Ishikawa (cell line): ENCODE measurements around the gene PRSS53.

Experiments
- CEBPB ChIP-seq: IDR thresholded peaks from 2 replicates; pipeline ENCODE4 v1.6.1; 2012
- CREB1 ChIP-seq: IDR thresholded peaks from 2 replicates; pipeline ENCODE4 v1.6.1; 2012; ENCODE audit warnings: low read depth
- EP300 ChIP-seq: IDR thresholded peaks from 2 replicates; pipeline ENCODE4 v1.6.1; 2012; ENCODE audit warnings: borderline replicate concordance
- TAF1 ChIP-seq: IDR thresholded peaks from 2 replicates; pipeline ENCODE4 v1.6.1; 2012; ENCODE audit warnings: low read depth, mild to moderate bottlenecking
- TCF12 ChIP-seq: IDR thresholded peaks from 2 replicates; pipeline ENCODE4 v1.6.1; 2012; ENCODE audit warnings: low read depth
- TEAD4 ChIP-seq: IDR thresholded peaks from 2 replicates; pipeline ENCODE4 v1.6.1; 2012
- USF1 ChIP-seq: IDR thresholded peaks from 2 replicates; pipeline ENCODE4 v1.6.1; 2012

DNA sequence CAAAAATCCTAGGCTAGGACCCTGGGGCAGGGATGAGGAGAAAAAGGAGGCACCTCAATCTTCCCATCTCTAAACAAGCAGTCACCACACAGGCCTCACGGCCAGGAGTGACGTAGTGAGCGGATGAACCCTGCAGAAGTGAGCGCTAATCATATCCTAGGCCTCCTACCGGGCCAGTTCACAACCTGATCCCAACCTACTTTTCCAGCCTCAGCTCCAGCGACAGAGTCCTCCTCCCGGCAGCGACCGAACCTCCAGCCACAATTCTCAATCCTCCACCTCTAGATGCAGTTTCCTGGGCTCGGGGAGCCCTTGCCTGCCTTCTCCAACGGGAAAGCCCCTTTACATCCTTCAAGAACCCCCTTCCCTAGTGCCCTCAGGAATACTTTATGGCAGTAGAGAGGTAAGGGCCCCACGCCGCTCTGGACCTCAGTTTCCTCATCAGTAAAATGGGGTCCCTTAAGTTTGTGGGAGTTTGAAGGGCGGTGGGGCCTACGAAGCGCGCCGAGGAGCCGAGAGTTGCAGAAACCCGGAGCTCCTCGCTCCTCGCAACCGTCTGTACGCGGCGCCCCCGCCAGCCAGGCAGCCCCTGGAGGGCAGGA, 16.1 kb downstream of the PRSS53 start:
- no peak for TF ChIP-seq TCF12
- TF ChIP-seq CEBPB, result no peak
- TF ChIP-seq TAF1, result no peak
- no peak for TF ChIP-seq USF1
- TF ChIP-seq EP300, result no peak; the same call in 1 of the 2 replicates
- TF ChIP-seq CREB1, result no peak
- no peak for TF ChIP-seq TEAD4
